HG03460 (cell line): ENCODE results near the gene GPR42.
"Not testable (repeated sequence)": the region's sequence is repeated elsewhere in the genome, so short reads cannot be mapped to it uniquely, and the experiment has no call there.

Experiments
- ATAC-seq: cut with Tn5 transposase; IDR thresholded peaks from one replicate; pipeline ENCODE4 v1.9.1; 2021; ENCODE audit not compliant: unreplicated experiment

GPR42 gene

DNA sequence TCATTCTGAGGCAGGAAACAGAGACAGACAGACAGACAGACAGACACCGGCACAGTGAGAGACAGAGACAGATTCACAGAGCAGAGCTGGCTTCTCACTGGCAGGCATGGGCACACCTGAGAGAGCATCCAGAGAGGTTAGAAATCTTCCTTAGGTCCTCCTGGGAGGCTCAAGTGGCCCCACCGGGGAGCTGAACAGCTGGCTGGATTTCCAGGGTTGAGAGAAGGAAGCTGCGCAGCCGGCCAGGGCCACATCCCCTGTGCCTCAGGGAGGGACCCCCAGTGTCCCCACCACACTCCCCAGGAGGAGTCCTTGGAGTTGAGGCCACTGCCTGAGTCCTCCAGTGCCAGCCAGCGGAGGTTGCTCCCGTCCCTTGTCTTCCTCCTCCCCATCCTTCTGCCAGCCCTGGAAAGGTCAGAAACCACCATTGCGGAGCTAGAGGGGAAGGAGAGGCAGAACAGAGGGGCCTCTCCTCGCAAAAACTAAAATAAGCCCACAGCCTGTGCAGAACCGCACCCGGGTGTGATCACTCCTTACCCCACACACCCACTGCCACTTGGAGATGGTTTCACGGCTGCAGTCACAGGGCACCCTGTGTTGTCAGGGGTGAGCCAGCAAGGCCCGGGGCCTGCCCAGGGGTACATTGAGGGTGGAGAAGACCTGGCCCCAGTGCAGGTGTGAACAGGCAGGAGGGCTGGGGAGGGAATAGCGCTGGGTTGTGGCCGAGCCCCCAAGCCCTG, 8.4 kb upstream of the GPR42 start:
- ATAC-seq: no peak

DNA sequence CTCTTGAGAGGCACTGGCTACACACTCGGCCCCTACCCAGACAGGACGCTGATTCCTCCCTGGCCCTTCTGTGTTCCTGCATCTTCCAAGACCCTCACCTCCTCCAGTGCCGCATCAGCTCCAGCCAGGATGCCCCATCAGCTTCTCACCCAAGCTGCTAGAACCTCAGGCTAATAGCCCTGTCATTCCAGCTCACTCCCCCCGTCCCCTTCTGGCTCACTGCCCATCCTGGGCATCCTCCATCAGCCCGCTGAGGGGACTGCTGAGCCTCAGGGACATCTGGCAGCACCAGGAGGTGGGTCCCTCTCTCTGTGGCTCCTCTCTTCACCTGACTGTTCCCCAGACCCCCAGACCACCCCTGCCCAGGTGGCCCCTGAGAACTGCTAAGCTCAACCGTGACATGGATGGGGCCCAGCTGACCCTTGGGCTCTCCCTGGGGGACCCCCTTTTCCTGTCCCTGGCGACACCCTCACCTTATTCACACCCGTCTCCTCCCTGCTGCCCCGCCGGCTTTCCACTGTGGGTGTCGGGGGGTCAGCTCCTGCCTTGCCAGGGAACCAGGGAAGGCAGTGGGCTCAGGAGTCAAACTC, 7.8 kb upstream of the GPR42 start:
- no peak for ATAC-seq

DNA sequence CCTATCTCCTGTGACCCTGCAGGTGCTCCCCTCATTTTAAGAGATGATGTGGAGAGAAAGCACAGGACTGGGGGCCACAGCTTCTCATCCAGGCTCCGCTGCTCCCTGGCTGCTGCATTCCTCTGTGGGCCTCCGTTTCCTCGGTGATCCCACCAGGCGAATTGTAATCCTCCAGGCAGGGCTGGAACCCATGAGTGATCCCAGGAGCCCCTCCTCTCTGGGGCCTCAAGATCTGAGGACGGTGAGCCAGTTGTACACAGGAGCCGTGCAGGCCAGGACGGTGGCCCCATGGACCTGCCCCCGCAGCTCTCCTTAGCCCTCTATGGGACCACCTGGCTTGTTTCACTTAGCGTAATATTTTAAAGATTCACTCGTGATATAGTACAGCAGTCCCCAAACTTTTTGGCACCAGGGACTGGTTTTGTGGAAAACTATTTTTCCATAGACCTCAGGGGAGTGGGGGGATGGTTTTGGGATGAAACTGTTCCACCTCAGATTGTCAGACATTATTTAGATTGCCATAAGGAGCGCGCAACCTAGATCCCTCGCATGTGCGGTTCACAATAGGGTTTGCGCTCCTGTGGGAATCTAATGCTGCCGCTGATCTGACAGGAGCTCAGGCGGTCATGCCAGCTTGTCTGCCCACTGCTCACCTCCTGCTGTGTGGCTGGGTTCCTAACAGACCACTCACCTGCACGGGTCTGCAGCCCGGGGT, 7.0 kb upstream of the GPR42 start:
- no peak for ATAC-seq

DNA sequence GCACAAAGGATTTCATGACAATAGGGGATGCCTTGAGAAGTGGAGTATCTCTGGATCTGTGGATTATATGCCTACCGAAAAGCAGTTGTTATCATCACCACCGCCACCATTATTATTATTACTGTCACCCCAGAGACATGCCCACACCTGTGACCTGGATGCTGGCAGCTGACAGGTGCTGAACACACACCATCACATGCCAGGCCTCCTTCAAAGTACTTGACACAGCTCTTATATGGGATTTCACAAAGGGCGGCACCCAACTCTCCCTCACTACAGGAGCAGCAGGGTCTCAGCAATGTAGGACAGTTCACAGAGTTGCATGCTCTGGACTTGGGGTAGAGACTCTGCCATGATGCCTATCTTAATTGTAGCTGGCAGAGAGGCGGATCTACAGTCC, 5.6 kb upstream of the GPR42 start:
- no peak for ATAC-seq

DNA sequence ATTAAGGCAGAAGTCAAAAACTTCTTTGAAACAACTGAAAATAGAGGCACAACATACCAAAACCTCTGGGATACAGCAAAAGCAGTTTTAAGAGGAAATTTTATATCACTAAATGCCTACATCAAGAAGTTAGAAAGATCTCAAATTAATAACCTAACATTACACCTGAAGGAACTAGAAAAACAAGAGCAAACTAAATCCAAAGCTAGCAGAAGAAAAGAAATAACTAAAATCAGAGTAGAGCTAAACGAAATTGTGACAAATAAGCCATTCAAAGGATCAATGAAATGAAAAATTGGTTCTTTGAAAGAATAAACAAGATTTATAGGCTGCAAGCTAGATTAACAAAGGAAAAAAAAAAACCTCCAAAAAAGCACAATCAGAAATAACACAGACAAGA, 2.5 kb upstream of the GPR42 start:
- ATAC-seq: no peak

DNA sequence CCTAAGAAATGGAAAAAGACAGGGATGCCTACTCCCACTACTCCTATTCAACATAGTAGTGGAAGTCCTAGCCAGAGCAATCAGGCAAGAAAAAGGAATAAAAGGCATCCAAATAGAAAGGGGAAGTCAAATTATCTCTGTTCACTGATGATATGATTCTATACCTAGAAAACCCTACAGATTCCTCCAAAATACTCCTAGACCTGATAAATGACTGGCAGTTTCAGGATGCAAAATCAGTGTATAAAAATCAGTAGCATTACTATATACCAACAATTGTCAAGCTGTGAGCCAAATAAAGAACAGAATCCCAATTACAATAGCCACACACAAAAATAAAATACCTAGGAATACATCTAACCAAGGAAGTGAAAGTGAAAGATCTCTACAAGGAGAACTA, 1.3 kb upstream of the GPR42 start:
- ATAC-seq: no peak

DNA sequence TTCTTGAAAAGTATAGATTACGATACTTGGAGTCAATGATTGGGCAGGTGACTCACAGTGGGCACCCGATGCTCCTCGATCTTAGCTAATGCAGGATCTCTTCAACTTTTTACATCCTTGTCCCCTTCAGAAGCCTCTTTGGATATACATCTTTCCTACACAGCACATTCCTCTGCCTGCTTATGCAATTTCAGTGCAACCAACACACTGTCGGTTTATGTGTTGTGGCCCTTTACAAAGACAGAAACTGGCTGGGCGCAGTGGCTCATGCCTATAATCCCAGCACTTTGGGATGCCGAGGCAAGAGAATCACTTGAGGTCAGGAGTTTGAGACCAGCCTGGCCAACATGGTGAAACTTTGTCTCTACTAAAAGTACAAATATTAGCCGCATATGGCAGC, 2.6 kb downstream of the GPR42 start:
- no peak for ATAC-seq

DNA sequence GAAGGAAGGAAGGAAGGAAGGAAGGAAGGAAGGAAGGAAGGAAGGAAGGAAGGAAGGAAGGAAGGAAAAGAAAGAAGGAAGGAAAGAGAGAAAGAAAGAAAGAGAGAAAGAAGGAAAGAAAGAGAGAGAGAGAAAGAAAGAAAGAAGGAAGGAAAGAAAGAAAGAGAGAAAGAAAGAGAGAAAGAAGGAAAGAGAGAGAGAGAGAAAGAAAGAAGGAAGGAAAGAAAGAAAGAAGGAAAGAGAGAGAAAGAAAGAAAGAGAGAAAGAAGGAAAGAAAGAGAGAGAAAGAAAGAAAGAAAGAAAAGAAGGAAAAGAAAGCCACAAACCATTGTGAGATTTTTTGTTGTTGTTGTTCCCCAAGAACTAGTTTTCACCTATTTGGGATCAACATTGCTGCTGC, 3.2 kb downstream of the GPR42 start:
- ATAC-seq: not testable (repeated sequence)

DNA sequence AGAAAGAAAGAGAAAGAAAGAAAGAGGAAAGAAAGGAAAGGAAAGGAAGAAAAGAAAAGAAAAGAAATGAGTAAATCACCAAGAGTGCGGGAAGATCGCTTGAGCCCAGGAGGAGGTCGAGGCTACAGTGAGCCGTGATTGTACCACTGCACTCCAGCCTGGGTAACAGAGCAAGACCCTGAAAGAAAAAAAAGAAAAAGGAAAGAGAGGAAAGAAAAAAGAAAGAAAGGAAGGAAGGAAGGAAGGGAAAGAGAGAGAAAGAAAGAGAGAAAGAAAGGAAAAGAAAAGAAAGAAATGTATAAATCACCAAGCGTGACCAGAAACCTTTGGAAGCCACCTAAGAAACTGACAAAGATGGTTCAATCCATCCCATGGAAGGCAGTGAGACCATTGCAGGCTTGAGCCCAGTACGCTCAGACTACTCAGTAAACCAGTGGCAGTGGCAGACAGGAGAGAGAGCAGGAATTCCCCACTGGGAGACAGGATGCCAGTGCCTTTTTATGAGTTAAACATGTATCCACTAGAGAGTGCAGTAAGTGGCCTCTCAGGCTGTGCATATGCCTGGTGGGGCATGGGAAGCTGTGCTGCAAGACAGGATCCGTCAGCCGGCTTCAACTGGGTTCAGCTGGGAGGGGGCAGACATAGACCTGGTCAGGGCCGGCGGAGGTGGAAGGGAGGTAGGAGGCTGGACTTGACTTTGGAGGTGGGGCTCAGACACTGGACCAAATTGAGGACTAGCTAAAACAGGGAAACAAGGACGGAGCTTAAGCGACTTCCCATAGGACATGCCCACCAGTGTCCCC, 4.8 kb downstream of the GPR42 start:
- no peak for ATAC-seq

DNA sequence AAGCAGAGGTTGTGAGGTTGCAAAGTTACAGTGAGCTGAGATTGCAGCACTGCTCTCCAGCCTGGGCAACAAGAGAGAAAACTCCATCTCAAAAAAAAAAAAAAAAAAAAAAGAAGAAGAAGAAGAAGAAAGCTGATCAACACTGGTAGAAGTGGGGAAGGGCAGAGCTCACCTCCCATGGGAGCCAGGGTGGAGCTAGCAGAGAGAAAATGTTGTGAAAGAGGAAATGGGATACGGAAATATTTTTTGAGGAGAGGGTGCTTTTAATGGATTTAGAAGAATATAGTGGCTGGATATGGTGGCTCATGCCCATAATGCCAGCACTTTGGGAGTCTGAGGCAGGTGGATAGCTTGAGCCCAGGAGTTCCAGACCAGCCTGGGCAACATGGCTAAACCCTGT, 6.8 kb downstream of the GPR42 start:
- ATAC-seq: no peak

DNA sequence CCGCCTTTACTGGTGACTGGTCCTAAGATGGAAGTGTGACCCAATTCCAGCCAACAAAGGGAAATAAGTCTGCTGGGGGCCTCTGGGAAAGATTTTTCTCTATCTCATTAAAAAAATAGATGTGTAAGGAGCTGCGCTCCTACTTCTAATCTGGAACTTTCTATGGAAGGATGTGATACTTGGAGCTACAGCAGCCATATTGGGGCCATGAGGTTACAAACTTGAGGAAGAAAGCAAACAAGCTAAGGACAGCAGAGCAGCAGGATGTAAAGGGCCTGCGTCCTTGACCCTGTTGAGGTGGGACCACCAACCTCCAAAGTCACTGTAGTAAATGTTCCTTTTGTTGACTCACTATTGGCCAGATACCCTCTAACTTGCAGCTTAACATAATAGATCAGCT, 7.5 kb downstream of the GPR42 start:
- no peak for ATAC-seq

DNA sequence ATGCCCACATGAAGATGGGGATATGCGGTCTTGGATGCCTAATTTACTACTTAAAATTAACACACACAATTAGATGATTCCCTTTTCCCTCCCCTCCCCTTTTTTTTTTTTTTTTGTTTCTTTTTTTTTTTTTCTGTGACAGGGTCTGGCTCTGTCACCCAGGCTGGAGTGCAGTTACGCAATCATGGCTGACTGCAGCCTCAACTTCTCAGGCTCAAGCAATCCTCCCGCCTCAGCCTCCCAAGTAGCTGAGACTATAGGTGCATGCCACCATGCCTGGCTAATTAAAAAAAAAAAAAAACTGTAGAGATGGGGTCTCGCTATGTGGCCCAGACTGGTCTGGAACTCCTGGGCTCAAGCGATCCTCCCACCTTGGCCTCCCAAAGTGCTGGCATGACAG, 8.7 kb downstream of the GPR42 start:
- not testable (repeated sequence) for ATAC-seq

DNA sequence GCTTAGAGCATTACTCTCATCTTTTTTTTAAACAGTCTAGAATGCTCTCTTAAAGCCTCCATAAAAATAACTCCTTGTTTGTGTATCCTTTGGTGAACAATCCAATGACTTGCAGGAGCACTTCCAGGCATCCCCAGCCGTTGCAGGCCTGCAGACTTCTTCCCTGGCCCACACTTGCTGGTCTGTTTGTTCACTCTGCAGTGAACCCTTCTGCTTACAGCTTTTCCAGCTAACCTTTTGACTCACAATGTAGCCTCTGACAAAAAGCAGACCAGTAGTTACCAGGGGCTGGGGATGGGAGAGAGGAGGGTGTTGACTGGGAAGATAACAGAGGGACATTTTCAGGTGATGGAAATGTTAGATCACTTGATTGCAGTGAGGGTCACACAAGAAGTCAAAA, 9.1 kb downstream of the GPR42 start:
- ATAC-seq: no peak

DNA sequence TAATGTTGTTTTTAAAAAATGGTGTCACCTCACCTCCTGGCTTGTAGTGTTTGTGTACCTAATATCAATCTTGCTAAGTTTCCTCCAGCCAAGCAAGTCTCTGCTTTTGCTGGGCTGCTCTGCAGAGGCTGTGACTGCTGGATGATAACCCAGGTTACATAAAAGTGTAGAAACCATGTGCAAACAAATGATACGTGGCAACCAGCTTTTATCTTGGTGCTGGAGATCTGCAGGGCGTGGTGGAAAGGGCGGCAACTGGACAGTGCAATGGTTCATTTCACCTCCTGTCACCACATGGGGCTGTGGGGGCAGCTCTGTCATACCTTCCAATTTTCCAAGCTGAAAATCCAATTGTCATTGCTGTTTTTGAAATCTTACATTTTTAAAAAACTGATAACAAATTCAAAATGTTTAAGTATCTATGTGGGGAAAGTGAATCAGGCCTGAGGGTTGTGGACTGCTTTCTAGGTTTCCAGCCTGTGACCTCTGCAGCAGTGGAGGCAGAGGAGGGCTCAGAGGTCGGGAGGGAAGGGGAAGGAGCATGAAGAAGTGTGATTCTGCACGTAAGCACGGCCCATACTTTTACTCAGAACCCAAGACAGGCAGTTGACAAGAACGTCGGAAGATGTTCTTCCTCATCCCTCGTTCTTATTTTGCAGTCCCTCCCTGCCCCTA, 9.7 kb downstream of the GPR42 start:
- no peak for ATAC-seq

DNA sequence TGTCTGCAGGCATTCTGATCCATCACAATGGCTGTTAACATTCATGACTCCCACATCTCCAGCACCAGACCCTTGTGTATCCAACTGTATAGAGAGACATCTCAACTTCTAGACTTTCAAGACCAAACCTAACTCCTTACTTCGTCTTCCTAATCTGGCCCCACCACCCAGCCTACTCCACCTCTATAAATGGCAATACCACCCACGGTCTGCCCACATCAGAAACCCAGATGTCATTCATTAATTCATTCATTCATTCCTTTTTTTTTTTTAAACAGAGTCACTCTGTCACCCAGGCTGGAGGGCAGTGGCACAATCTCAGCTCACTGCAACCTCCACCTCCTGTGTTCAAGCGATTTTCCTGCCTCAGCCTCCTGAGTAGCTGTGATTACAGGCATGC, 10.4 kb downstream of the GPR42 start:
- ATAC-seq: no peak

DNA sequence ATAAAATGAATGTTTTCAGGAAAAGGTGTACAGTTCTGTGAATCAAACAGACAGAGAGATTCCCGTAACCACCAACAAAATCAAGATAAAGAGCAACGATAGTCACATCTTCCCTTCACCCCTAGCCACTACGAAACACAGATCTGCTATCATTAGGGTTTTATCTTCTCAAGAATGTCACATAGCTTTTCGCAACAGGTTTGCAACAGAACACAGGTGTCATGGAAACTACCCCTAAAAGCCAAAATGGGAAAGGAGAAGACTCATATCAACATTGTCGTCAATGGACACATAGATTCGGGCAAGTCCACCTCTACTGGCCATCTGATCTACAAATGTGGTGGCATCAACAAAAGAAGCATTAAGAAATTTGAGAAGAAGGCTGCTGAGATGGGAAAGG, 11.1 kb downstream of the GPR42 start:
- ATAC-seq: no peak

DNA sequence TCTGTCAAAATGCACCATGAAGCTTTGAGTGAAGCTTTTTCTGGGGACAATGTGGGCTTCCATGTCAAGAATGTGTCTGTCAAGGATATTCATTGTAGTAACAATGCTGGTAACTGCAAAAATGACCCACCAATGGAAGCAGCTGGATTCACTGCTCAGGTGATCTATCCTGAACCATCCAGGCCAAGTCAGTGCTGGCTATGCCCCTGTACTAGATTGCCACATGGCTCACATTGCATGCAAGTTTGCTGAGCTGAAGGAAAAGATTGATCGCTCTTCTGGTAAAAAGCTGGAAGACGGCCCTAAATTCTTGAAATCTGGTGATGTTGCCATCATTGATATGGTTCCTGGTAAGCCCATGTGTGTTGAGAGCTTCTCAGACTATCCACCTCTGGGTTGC, 12.7 kb downstream of the GPR42 start:
- ATAC-seq: no peak

DNA sequence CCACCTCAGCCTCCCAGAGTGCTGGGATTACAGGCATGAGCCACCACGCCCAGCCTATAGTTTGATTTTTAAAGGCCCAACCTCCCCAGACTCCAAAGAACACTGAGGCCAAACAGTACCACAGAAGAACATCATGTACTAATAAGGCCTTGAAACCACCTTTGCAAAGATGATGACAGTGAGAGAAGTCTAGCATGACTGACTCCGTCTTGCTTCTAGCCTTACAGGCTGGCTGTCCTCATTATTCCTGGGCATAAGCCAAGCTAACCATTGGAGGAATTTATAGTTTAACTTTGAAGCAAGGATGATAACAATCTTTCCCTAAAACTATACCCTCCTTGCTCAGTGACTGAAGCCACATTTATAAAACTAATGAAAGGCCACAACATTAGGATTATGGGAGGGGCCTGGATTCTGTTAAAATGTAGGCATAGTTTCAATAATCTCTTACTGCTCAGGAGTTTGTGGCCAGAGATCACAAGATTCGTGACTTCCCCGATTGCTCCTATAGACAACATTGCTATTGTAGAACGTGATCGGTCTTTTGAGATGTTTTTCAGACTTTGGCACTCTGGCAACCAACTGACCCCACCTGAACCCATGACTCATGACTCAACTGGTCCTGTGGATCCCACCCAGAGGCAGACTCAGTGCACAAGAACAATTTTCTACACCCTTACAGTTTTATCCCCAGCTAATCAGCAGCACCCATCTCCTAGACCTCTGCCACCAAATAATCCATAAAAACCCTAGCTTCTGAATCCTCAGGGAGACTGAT, 17.6 kb downstream of the GPR42 start:
- no peak for ATAC-seq

DNA sequence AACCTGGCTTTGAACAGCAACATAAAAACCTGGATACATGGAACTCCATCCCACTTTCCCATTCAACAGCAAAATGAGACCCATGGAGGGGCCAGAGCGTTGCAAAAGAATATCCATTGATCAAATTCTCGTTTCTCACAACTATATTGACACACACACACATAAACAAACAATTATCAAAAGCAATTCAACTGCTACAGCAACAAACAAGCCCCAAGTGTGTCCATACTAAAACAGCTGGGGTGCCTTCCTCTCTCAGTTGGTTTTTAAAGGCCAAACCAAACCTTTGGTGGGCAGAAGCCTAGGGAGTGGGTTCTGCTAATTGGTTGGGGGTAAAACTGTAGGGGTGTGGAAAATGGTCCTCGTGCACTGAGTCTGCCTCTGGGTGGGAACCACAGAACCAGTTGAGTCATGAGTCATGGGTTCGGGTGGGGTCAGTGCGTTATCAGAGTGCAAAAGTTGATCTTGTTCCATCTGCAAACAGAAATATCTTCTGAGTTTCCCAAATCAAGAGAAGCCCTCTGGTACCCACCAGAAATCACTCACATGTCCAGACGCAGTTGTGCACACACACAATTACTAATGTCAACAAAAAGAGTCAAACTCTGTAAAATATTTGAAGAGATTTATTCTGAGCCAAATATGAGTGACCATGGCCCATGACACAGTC, 18.5 kb downstream of the GPR42 start:
- ATAC-seq: no peak
